ENCODE measurements around the gene TBC1D1.

DNA sequence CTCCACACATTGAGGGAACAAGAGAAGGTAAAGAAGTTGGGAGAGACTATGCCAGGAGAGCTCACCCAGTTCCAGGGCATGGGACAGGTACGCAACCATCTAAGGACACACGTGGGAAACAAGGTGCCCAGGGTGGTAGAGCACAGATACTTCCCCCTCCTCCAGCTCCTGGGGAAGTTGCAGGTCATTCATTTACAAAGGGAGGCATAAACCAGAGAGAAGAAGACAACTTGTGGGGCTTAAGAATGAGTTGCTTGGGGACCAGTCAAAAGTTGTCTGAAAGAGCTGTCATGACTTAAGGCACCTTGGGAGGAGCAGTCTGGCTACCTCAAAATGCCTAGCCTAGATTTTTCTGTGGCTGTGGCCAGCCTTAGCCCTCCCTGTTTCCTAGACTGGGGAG, 255.5 kb downstream of the TBC1D1 start:
- TF ChIP-seq, protein P1, sequence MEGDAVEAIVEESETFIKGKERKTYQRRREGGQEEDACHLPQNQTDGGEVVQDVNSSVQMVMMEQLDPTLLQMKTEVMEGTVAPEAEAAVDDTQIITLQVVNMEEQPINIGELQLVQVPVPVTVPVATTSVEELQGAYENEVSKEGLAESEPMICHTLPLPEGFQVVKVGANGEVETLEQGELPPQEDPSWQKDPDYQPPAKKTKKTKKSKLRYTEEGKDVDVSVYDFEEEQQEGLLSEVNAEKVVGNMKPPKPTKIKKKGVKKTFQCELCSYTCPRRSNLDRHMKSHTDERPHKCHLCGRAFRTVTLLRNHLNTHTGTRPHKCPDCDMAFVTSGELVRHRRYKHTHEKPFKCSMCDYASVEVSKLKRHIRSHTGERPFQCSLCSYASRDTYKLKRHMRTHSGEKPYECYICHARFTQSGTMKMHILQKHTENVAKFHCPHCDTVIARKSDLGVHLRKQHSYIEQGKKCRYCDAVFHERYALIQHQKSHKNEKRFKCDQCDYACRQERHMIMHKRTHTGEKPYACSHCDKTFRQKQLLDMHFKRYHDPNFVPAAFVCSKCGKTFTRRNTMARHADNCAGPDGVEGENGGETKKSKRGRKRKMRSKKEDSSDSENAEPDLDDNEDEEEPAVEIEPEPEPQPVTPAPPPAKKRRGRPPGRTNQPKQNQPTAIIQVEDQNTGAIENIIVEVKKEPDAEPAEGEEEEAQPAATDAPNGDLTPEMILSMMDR (IDR thresholded peaks at IDR 0.05) = no peak
- TF ChIP-seq POLR2A (IDR thresholded peaks at IDR 0.05) = no peak

Measured in body of pancreas (tissue), 4 donors.